Measurements from ENCODE around the gene PRICKLE2. TPM values are rescaled to one million over a fixed set of nuclear protein-coding genes. Genes with fewer than 3 reads are reported as not detected.
A peak's percentile ranks its signal among the peaks of the same experiment; 100 is the strongest.

The PRICKLE2 gene
- total RNA-seq, 1 experiment from 2014 or later = 9.6 TPM

- peak; percentile 19 for DNase-seq (ENCODE audit: unreplicated experiment)
- CTCF ChIA-PET = interaction anchor here (0.6 kb wide), 1 partner anchor 609 kb away, joined by 4 read pairs; no protein-coding TSS in a partner anchor
- no TSS peak for BruUV-seq (replicated peaks)
- POLR2A ChIA-PET = no interaction called here
- intact Hi-C loops (cut with micrococcal nuclease) = no loop called here
- no peak for TF ChIP-seq CTCF (IDR thresholded peaks at IDR 0.05; ENCODE audit: unreplicated experiment)
- Mint-ChIP-seq H3K9me3 (ENCODE audit: unreplicated experiment) (peaks cover 7% of the 10 kb centered on the region), H3K36me3 (ENCODE audit: insufficient read depth, unreplicated experiment) (peaks cover 6% of the 10 kb centered on the region), H3K4me1 (ENCODE audit: insufficient read depth, unreplicated experiment) (peaks cover 7% of the 10 kb centered on the region), H3K27me3 (ENCODE audit: insufficient read depth, unreplicated experiment) (no peaks in the 10 kb centered on the region), H3K4me3 (ENCODE audit: unreplicated experiment) (no peak overlapping the region), H3K27ac (ENCODE audit: low read depth, unreplicated experiment) (no peak overlapping the region)
Measured at GRCh38 chr3:64109438-64109837, 115.8 kb downstream of the PRICKLE2 start.

DNA sequence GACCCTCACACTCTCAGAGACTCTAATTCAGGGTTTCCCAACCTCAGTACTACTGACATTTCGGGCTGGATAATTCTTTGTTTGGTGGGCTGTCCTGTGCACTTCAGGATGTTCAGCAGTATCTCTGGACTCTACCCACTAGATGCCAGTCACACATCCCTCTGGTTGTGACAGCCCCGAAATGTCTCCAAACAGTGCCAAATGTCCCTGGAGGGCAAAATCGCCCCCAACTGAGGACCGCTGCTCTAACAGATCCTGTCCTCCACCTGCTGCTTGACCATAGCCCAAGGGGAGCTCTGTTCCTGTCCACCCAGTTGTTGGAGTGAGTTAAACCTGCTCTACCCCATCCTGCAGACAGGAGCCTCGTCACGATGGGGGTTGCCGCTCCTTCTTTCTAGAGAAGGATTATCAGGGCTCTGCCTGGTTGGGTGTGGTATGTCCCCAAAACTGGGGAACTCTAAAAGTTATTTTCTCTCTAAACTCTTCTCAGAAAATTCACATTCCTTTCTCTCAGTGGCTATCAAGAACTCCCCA lies 116.4 kb downstream of the PRICKLE2 start:
- H3K4me3 Mint-ChIP-seq (ENCODE audit: unreplicated experiment) = no peak overlapping the region
- intact Hi-C loops (cut with micrococcal nuclease) = no loop called here
- H3K27me3 Mint-ChIP-seq (ENCODE audit: insufficient read depth, unreplicated experiment) = no peaks in the 10 kb centered on the region
- peaks cover 7% of the 10 kb centered on the region for H3K4me1 Mint-ChIP-seq (ENCODE audit: insufficient read depth, unreplicated experiment)
- no peak for TF ChIP-seq CTCF (IDR thresholded peaks at IDR 0.05; ENCODE audit: unreplicated experiment)
- peaks cover 6% of the 10 kb centered on the region for H3K36me3 Mint-ChIP-seq (ENCODE audit: insufficient read depth, unreplicated experiment)
- H3K27ac Mint-ChIP-seq (ENCODE audit: low read depth, unreplicated experiment) = no peak overlapping the region
- POLR2A ChIA-PET = interaction anchor here (1.6 kb wide), 1 partner anchor 8 kb away, joined by 4 read pairs; no protein-coding TSS in a partner anchor
- BruUV-seq (replicated peaks) = no TSS peak
- H3K9me3 Mint-ChIP-seq (ENCODE audit: unreplicated experiment) = peaks cover 7% of the 10 kb centered on the region
- DNase-seq (ENCODE audit: unreplicated experiment) = no peak
- CTCF ChIA-PET = interaction anchor here (0.6 kb wide), 1 partner anchor 610 kb away, joined by 4 read pairs; no protein-coding TSS in a partner anchor

- H3K27ac Mint-ChIP-seq (ENCODE audit: low read depth, unreplicated experiment) = no peak overlapping the region
Measured at GRCh38 chr3:64108231-64108630, 117.0 kb downstream of the PRICKLE2 start.

GRCh38 chr3:64107190-64107589 lies 118.1 kb downstream of the PRICKLE2 start:
- BruUV-seq (replicated peaks) = no TSS peak
- Mint-ChIP-seq H3K4me3 (ENCODE audit: unreplicated experiment) (no peak overlapping the region), H3K36me3 (ENCODE audit: insufficient read depth, unreplicated experiment) (peaks cover 9% of the 10 kb centered on the region), H3K27me3 (ENCODE audit: insufficient read depth, unreplicated experiment) (no peaks in the 10 kb centered on the region), H3K9me3 (ENCODE audit: unreplicated experiment) (peaks cover 3% of the 10 kb centered on the region), H3K27ac (ENCODE audit: low read depth, unreplicated experiment) (peak overlapping the region; percentile 31), H3K4me1 (ENCODE audit: insufficient read depth, unreplicated experiment) (peaks cover 7% of the 10 kb centered on the region)
- DNase-seq (ENCODE audit: unreplicated experiment) = no peak
- TF ChIP-seq CTCF (IDR thresholded peaks at IDR 0.05; ENCODE audit: unreplicated experiment) = no peak
- POLR2A ChIA-PET = interaction anchor here (1.6 kb wide), 1 partner anchor 9 kb away, joined by 4 read pairs; no protein-coding TSS in a partner anchor
- intact Hi-C loops (cut with micrococcal nuclease) = no loop called here
- CTCF ChIA-PET = no interaction called here

More at GRCh38 chr3:64108231-64108630, 117.0 kb downstream of the PRICKLE2 start:
- no peak for TF ChIP-seq CTCF (IDR thresholded peaks at IDR 0.05; ENCODE audit: unreplicated experiment)
- POLR2A ChIA-PET = interaction anchor here (1.6 kb wide), 1 partner anchor 8 kb away, joined by 4 read pairs; no protein-coding TSS in a partner anchor
- DNase-seq (ENCODE audit: unreplicated experiment) = no peak
- Mint-ChIP-seq H3K4me3 (ENCODE audit: unreplicated experiment) (no peak overlapping the region), H3K9me3 (ENCODE audit: unreplicated experiment) (peaks cover 7% of the 10 kb centered on the region), H3K4me1 (ENCODE audit: insufficient read depth, unreplicated experiment) (peaks cover 7% of the 10 kb centered on the region), H3K36me3 (ENCODE audit: insufficient read depth, unreplicated experiment) (peaks cover 6% of the 10 kb centered on the region), H3K27me3 (ENCODE audit: insufficient read depth, unreplicated experiment) (no peaks in the 10 kb centered on the region)
- BruUV-seq (replicated peaks) = no TSS peak
- intact Hi-C loops (cut with micrococcal nuclease) = no loop called here
- CTCF ChIA-PET = no interaction called here

Measured in MCF 10A (cell line).